Lower leg skin (tissue), 3 donors: ENCODE results near the gene FUT9.

Experiments used
- POLR2A ChIP-seq, 2 donors: fragments of 450-650 bp; IDR thresholded peaks; one replicate each; pipeline ENCODE4 v1.6.1; 2016 to 2017; ENCODE audit warnings: antibody characterized with exemption in 2 of 2, mild to moderate bottlenecking in 1 of 2, moderate library complexity in 1 of 2
- TF ChIP-seq, protein P1 (sequence below), 3 donors: fragments of 450-650 bp; IDR thresholded peaks; one replicate each; pipeline ENCODE4 v1.5.1; 2016; ENCODE audit warnings: antibody characterized with exemption in 3 of 3, mild to moderate bottlenecking in 3 of 3, moderate library complexity in 2 of 3

DNA sequence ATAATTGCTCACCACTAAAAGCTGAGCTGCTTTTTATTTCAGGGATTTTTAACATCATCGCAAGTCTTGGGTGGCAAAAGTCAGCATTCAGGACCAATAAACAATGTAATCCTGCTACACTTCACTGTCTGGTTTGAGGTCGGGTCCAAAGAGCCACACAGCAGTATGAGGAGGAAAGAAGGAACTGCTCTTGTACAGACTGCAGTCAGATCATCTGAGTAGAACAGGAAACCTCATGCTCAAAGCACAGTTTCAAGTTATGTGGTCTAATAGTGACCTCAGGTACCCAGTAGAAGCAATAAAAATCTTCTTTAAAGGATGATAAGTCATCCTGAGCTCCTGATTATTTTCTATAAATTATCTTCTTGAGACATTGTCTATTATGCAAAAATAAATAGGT lies 211.4 kb downstream of the FUT9 start:
- no peak for TF ChIP-seq POLR2A (IDR thresholded peaks at IDR 0.05)
- TF ChIP-seq, protein P1, sequence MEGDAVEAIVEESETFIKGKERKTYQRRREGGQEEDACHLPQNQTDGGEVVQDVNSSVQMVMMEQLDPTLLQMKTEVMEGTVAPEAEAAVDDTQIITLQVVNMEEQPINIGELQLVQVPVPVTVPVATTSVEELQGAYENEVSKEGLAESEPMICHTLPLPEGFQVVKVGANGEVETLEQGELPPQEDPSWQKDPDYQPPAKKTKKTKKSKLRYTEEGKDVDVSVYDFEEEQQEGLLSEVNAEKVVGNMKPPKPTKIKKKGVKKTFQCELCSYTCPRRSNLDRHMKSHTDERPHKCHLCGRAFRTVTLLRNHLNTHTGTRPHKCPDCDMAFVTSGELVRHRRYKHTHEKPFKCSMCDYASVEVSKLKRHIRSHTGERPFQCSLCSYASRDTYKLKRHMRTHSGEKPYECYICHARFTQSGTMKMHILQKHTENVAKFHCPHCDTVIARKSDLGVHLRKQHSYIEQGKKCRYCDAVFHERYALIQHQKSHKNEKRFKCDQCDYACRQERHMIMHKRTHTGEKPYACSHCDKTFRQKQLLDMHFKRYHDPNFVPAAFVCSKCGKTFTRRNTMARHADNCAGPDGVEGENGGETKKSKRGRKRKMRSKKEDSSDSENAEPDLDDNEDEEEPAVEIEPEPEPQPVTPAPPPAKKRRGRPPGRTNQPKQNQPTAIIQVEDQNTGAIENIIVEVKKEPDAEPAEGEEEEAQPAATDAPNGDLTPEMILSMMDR (IDR thresholded peaks at IDR 0.05), result no peak
